H1 (cell line): ENCODE measurements around the gene G6PC1. TPM values are rescaled to one million over a fixed set of nuclear protein-coding genes. Genes with fewer than 3 reads are reported as not detected.

Experiments
- CTCF ChIA-PET: fragments of 300-600 bp; sonication (Branson Sonifier 250); formaldehyde crosslinking; loops from one replicate; lab custom pipeline; 2021; ENCODE audit not compliant: partially characterized antibody; lab: Charles Lee
- POLR2A ChIA-PET: fragments of 300-600 bp; sonication (Branson Sonifier 250); formaldehyde crosslinking; loops from one replicate; lab custom pipeline; 2021; ENCODE audit warnings: inconsistent platforms; ENCODE audit not compliant: partially characterized antibody; lab: Charles Lee
- DNase-seq, 2 experiments: peaks; one replicate each; pipeline versions ENCODE4 v3.0.0 to v3.0.0-alpha.2; 2010 to 2022; ENCODE audit warnings: low spot score in 2 of 2, low read depth in 1 of 2, mixed read lengths in 1 of 2
- FAIRE-seq: peaks from 2 replicates; lab custom pipeline; 2011; peaks lifted over from hg19 to GRCh38; lab: Jason Lieb, UNC
- H2AFZ ChIP-seq: 2 replicates; pipeline ENCODE4 v1.8.1; 2012; ENCODE audit warnings: low read length, inconsistent platforms
- H2AK5ac ChIP-seq: 2 replicates; pipeline ENCODE4 v1.6.1; 2013; ENCODE audit warnings: low read depth, low read length
- H2BK120ac ChIP-seq: replicated peaks from 2 replicates; pipeline ENCODE3; 2013; ENCODE audit warnings: low read depth, low read length, inconsistent platforms
- H2BK12ac ChIP-seq: 2 replicates; pipeline ENCODE4 v1.6.1; 2013; ENCODE audit warnings: low read depth, low read length
- H2BK15ac ChIP-seq: 2 replicates; pipeline ENCODE4 v1.6.1; 2013; ENCODE audit warnings: low read length
- H2BK20ac ChIP-seq: 2 replicates; pipeline ENCODE4 v1.6.1; 2013; ENCODE audit warnings: low read length
- H2BK5ac ChIP-seq: 2 replicates; pipeline ENCODE4 v1.6.1; 2013; ENCODE audit warnings: low read depth, low read length
- H3K14ac ChIP-seq: 2 replicates; pipeline ENCODE4 v1.6.1; 2013; ENCODE audit warnings: inconsistent platforms; ENCODE audit not compliant: insufficient read length
- H3K18ac ChIP-seq: 2 replicates; pipeline ENCODE4 v1.6.1; 2013; ENCODE audit warnings: low read length; ENCODE audit errors: extremely low read depth
- H3K23ac ChIP-seq: 2 replicates; pipeline ENCODE4 v1.6.1; 2013; ENCODE audit warnings: inconsistent platforms; ENCODE audit not compliant: insufficient read length
- H3K23me2 ChIP-seq: 2 replicates; pipeline ENCODE4 v1.6.1; 2013; ENCODE audit warnings: low read depth, low read length
- H3K27ac ChIP-seq: 2 replicates; pipeline ENCODE4 v1.6.1; 2011; ENCODE audit warnings: low read depth, low read length, inconsistent platforms
- H3K27me3 ChIP-seq, 4 experiments: replicated peaks in 1 of 4; 1 replicate in 1 of 4; 2 replicates in 3 of 4; pipeline versions ENCODE4 v1.6.1 to v1.8.1; 2011 to 2013; ENCODE audit warnings: low read length in 3 of 4, mild to moderate bottlenecking in 3 of 4, inconsistent platforms in 2 of 4, mixed read lengths in 2 of 4, moderate library complexity in 1 of 4; ENCODE audit not compliant: control insufficient read depth in 3 of 4, insufficient read depth in 3 of 4; ENCODE audit errors: extremely low read depth in 1 of 4
- H3K36me3 ChIP-seq, 4 experiments: 2 replicates each; pipeline versions ENCODE4 v1.6.1 to v1.8.1; 2011 to 2013; ENCODE audit warnings: mild to moderate bottlenecking in 4 of 4, low read length in 3 of 4, moderate library complexity in 2 of 4, control low read depth in 1 of 4, inconsistent platforms in 1 of 4; ENCODE audit not compliant: insufficient read depth in 4 of 4, control insufficient read depth in 2 of 4
- H3K4ac ChIP-seq: replicated peaks from 2 replicates; pipeline ENCODE3; 2013; ENCODE audit warnings: low read length, low read depth, mixed read lengths, inconsistent platforms; ENCODE audit not compliant: insufficient read length
- H3K4me1 ChIP-seq, 4 experiments: replicated peaks in 1 of 4; 1 replicate in 1 of 4; 2 replicates in 3 of 4; pipeline versions ENCODE4 v1.6.1 to v1.8.1; 2011 to 2013; ENCODE audit warnings: low read length in 3 of 4, inconsistent platforms in 2 of 4, mixed read lengths in 1 of 4; ENCODE audit not compliant: insufficient read depth in 4 of 4, control insufficient read depth in 3 of 4
- H3K4me2 ChIP-seq, 2 experiments: 2 replicates each; pipeline versions ENCODE4 v1.6.1 to v1.8.1; 2011 to 2013; ENCODE audit warnings: low read depth in 2 of 2, low read length in 2 of 2, control low read depth in 1 of 2, inconsistent platforms in 1 of 2, mild to moderate bottlenecking in 1 of 2; ENCODE audit not compliant: insufficient read depth in 1 of 2
- H3K4me3 ChIP-seq, 4 experiments: fragments of 200-600, 300-600 bp in 1 of 4; sonication (generic), shearing (Covaris generic), sonication (Bioruptor Twin) in 1 of 4; 2 replicates each; pipeline versions ENCODE4 v1.5.1 to v1.8.1; 2011 to 2016; ENCODE audit warnings: low read length in 4 of 4, low read depth in 3 of 4, control low read depth in 2 of 4, inconsistent platforms in 2 of 4, mild to moderate bottlenecking in 2 of 4, mixed read lengths in 1 of 4, moderate library complexity in 1 of 4; ENCODE audit not compliant: insufficient read depth in 2 of 4; ENCODE audit errors: extremely low read depth in 1 of 4
- H3K56ac ChIP-seq: replicated peaks from 2 replicates; pipeline ENCODE3; 2013; ENCODE audit warnings: low read depth, mild to moderate bottlenecking, mixed read lengths, low read length, inconsistent platforms; ENCODE audit not compliant: insufficient read length
- H3K79me1 ChIP-seq: 2 replicates; pipeline ENCODE4 v1.6.1; 2013; ENCODE audit warnings: low read depth, low read length, control low read depth
- H3K79me2 ChIP-seq, 2 experiments: 2 replicates each; pipeline versions ENCODE4 v1.6.1 to v1.8.1; 2012 to 2013; ENCODE audit warnings: low read length in 2 of 2, mild to moderate bottlenecking in 2 of 2, inconsistent platforms in 1 of 2; ENCODE audit not compliant: insufficient read depth in 2 of 2, control insufficient read depth in 1 of 2
- H3K9ac ChIP-seq, 4 experiments: replicated peaks in 1 of 4; 1 replicate in 1 of 4; 2 replicates in 3 of 4; pipeline versions ENCODE4 v1.6.1 to v1.8.1; 2011 to 2013; ENCODE audit warnings: low read depth in 3 of 4, low read length in 3 of 4, control low read depth in 2 of 4, mild to moderate bottlenecking in 2 of 4, moderate library complexity in 2 of 4, inconsistent platforms in 1 of 4; ENCODE audit errors: extremely low read depth in 1 of 4
- H3K9me3 ChIP-seq, 2 experiments: 2 replicates each; pipeline versions ENCODE4 v1.6.1 to v1.8.1; 2012 to 2013; ENCODE audit warnings: mild to moderate bottlenecking in 2 of 2, moderate library complexity in 2 of 2, control low read depth in 1 of 2, inconsistent platforms in 1 of 2, low read depth in 1 of 2, low read length in 1 of 2, mixed read lengths in 1 of 2; ENCODE audit not compliant: insufficient read depth in 2 of 2
- H4K20me1 ChIP-seq, 2 experiments: replicated peaks in 1 of 2; 2 replicates each; pipeline versions ENCODE3 to v1.8.1; 2011 to 2013; ENCODE audit warnings: inconsistent platforms in 2 of 2, low read length in 2 of 2, mild to moderate bottlenecking in 1 of 2; ENCODE audit not compliant: insufficient read depth in 2 of 2, control insufficient read depth in 1 of 2
- H4K5ac ChIP-seq: 2 replicates; pipeline ENCODE4 v1.6.1; 2013; ENCODE audit warnings: low read length, low read depth, mixed read lengths, inconsistent platforms; ENCODE audit not compliant: insufficient read length
- H4K8ac ChIP-seq: 2 replicates; pipeline ENCODE4 v1.8.0; 2013; ENCODE audit warnings: mild to moderate bottlenecking, moderate library complexity, low read length, inconsistent platforms; ENCODE audit not compliant: insufficient read depth; ENCODE audit errors: extremely low read depth
- H4K91ac ChIP-seq: replicated peaks from 2 replicates; pipeline ENCODE3; 2013; ENCODE audit warnings: low read length, mixed read lengths, inconsistent platforms; ENCODE audit not compliant: insufficient read length
- ZNF274 ChIP-seq: IDR thresholded peaks from 2 replicates; pipeline ENCODE4 v1.7.0; 2012; ENCODE audit warnings: low read length, borderline replicate concordance; ENCODE audit errors: extremely low read depth
- WGBS, 2 experiments: shearing (Covaris generic) in 1 of 2; methylation state at CpG; one replicate each; pipeline versions ENCODE4 v1.1.6 to v1.1.7; 2013 to 2015; ENCODE audit warnings: low lambda C conversion rate in 2 of 2, mixed read lengths in 2 of 2, inconsistent platforms in 1 of 2, low coverage in 1 of 2, missing lambda C conversion rate in 1 of 2; ENCODE audit not compliant: insufficient replicate concordance in 2 of 2, insufficient coverage in 1 of 2, insufficient read length in 1 of 2; ENCODE audit errors: extremely low coverage in 1 of 2, missing lambda C conversion rate in 1 of 2; 5-methylcytosine and 5-hydroxymethylcytosine counted together
- polyA plus RNA-seq, 7 experiments: library from polyadenylated mRNA; depleted of rRNA in 3 of 7; stranded (reverse) in 5 of 7; unstranded in 2 of 7; fragments of >200 nt in 5 of 7; fragments of 200-250 nt in 2 of 7; gene quantifications; 1 replicate in 5 of 7; 2 replicates in 1 of 7; 4 replicates in 1 of 7; pipeline versions ENCODE4 v1.2.1 to v1.2.3, GENCODE V29; 2011 to 2013; ENCODE audit warnings: missing spikeins in 2 of 7, mixed read lengths in 2 of 7
- total RNA-seq: library from RNA; stranded (reverse); fragmentation: NEBNext Ultra II Directional; extraction: Animal tissue kit (Norgen Biotek cat#: 25700); gene quantifications from 2 replicates; pipeline ENCODE4 v1.2.1, GENCODE V29; 2021

Gene G6PC1
- total and polyA plus RNA-seq, 2 of the 8 experiments (the other 6 are each of a cell fraction or from before 2014, with no cell fraction given): 0.02 TPM; not detected in 1

GRCh38 chr17:42908872-42909700 lies 8.5 kb downstream of the G6PC1 start:
- Histone ChIP-seq H3K4ac (no peak overlapping the region), H4K91ac (no peak overlapping the region), H3K4me2 (no peak overlapping the region), H3K79me2 (no peaks in the 10 kb centered on the region), H2BK12ac (no peak overlapping the region), H2BK120ac (no peak overlapping the region), H3K36me3 (no peaks in the 10 kb centered on the region), H3K14ac (no peak overlapping the region), H4K20me1 (no peaks in the 10 kb centered on the region), H2BK15ac (peak overlapping the region; percentile 61; the same call in 1 of the 2 replicates), H3K27me3 (no peaks in the 10 kb centered on the region), H3K4me3 (no peak overlapping the region), H3K79me1 (no peaks in the 10 kb centered on the region), H4K5ac (no peak overlapping the region), H3K4me1 (no peaks in the 10 kb centered on the region; a peak in 1 of 7 replicates), H4K8ac (no peak overlapping the region), H2BK20ac (0 out of 2 replicates have a peak overlapping the region, but pooled peaks have one; percentile 48), H3K18ac (no peak overlapping the region), H3K9me3 (no peaks in the 10 kb centered on the region), H3K27ac (no peak overlapping the region), H3K56ac (no peak overlapping the region), H2BK5ac (no peak overlapping the region), H3K23me2 (no peaks in the 10 kb centered on the region), H3K23ac (no peak overlapping the region), H2AK5ac (no peak overlapping the region), H3K9ac (no peak overlapping the region), H2AFZ (no peak overlapping the region)
- CTCF ChIA-PET: interaction anchor here (0.7 to 0.8 kb wide), 2 partner anchors 11 to 20 kb away, joined by 3 to 4 read pairs; no protein-coding TSS in a partner anchor
- FAIRE-seq (no peak), DNase-seq (no peak)
- POLR2A ChIA-PET: interaction anchor here (0.5 to 0.6 kb wide), 2 partner anchors 28 to 309 kb away, joined by 3 read pairs; no protein-coding TSS in a partner anchor
- WGBS, 2 experiments: 86% methylated on average over 7 of the region's 7 CpGs; no CpG with 5 or more reads in 1 of the 2 experiments
- no peak for TF ChIP-seq ZNF274
